Endothelial cell of umbilical vein (primary cell): ENCODE measurements around the gene RGL4. TPM values are rescaled to one million over a fixed set of nuclear protein-coding genes. Genes with fewer than 3 reads are reported as not detected.

Experiments used
- BruUV-seq: library from RNA; stranded (reverse); fragments of 400-500 nt; replicated peaks from 2 replicates; lab custom pipeline; 2021; lab: Mats Ljungman, UMichigan
- CTCF ChIA-PET: fragments of 300-600, 350-600 bp; sonication (Branson Sonifier 250); formaldehyde crosslinking; loops from one replicate; lab custom pipeline; 2021; ENCODE audit warnings: antibody characterized with exemption, inconsistent platforms; lab: Charles Lee
- POLR2A ChIA-PET: fragments of 300-600, 350-600 bp; sonication (Branson Sonifier 250); formaldehyde crosslinking; loops from one replicate; lab custom pipeline; 2021; ENCODE audit warnings: antibody characterized with exemption, inconsistent platforms; lab: Charles Lee
- DNase-seq: peaks from one replicate; pipeline ENCODE4 v3.0.0-alpha.2; 2011; ENCODE audit warnings: low read depth, low spot score
- FAIRE-seq: peaks from 2 replicates; lab custom pipeline; 2011; peaks lifted over from hg19 to GRCh38; lab: Jason Lieb, UNC
- H2AFZ ChIP-seq: 2 replicates; pipeline ENCODE4 v1.6.0; 2012; ENCODE audit warnings: low read depth, low read length, control low read depth, inconsistent platforms
- H3K27ac ChIP-seq: 2 replicates; pipeline ENCODE4 v1.5.1; 2011; ENCODE audit warnings: low read depth, mild to moderate bottlenecking, control low read depth, low read length, moderate library complexity; ENCODE audit not compliant: insufficient read depth
- H3K27me3 ChIP-seq, 2 experiments: 2 replicates each; pipeline versions ENCODE4 v1.6.0 to v1.6.1; 2011; ENCODE audit warnings: low read length in 2 of 2, mixed read lengths in 1 of 2; ENCODE audit not compliant: control insufficient read depth in 2 of 2, insufficient read depth in 2 of 2
- H3K36me3 ChIP-seq, 2 experiments: 2 replicates in 1 of 2; 3 replicates in 1 of 2; pipeline ENCODE4 v1.5.1; 2011; ENCODE audit warnings: low read length in 2 of 2, mild to moderate bottlenecking in 1 of 2, moderate library complexity in 1 of 2; ENCODE audit not compliant: control insufficient read depth in 2 of 2, insufficient read depth in 2 of 2; ENCODE audit errors: extremely low read depth in 1 of 2
- H3K4me1 ChIP-seq: 3 replicates; pipeline ENCODE4 v1.5.1; 2011; ENCODE audit warnings: mild to moderate bottlenecking, low read length; ENCODE audit not compliant: control insufficient read depth, insufficient read depth; ENCODE audit errors: extremely low read depth
- H3K4me2 ChIP-seq: 2 replicates; pipeline ENCODE4 v1.6.1; 2011; ENCODE audit warnings: low read length, control low read depth, mixed read lengths; ENCODE audit not compliant: insufficient read depth
- H3K4me3 ChIP-seq, 3 experiments: fragments of 200-600 bp in 1 of 3; sonication (generic), shearing (Covaris generic) in 1 of 3; replicated peaks in 1 of 3; 2 replicates each; pipeline ENCODE4 v1.5.1; 2011 to 2016; ENCODE audit warnings: control low read depth in 3 of 3, low read length in 3 of 3, mild to moderate bottlenecking in 2 of 3, inconsistent platforms in 1 of 3, low read depth in 1 of 3, moderate library complexity in 1 of 3; ENCODE audit not compliant: insufficient read depth in 1 of 3
- H3K79me2 ChIP-seq: 2 replicates; pipeline ENCODE4 v1.6.0; 2012; ENCODE audit warnings: low read length, inconsistent platforms; ENCODE audit not compliant: control insufficient read depth, insufficient read depth
- H3K9ac ChIP-seq: replicated peaks from 2 replicates; pipeline ENCODE3; 2011; ENCODE audit warnings: low read length, control low read depth; ENCODE audit not compliant: insufficient read depth; ENCODE audit errors: extremely low read depth
- H3K9me1 ChIP-seq: replicated peaks from 3 replicates; pipeline ENCODE4 v1.6.0; 2011; ENCODE audit warnings: mild to moderate bottlenecking, low read length; ENCODE audit not compliant: control insufficient read depth, insufficient read depth; ENCODE audit errors: extremely low read depth
- H3K9me3 ChIP-seq: replicated peaks from 2 replicates; pipeline ENCODE4 v1.5.1; 2012; ENCODE audit warnings: low read length, inconsistent platforms; ENCODE audit not compliant: control insufficient read depth, insufficient read depth
- H4K20me1 ChIP-seq: replicated peaks from 2 replicates; pipeline ENCODE3; 2011; ENCODE audit warnings: mild to moderate bottlenecking, low read length; ENCODE audit not compliant: control insufficient read depth, insufficient read depth; ENCODE audit errors: extremely low read depth
- CTCF ChIP-seq, 2 donors: IDR thresholded peaks; 1 replicate in 1 of 2; 2 replicates in 1 of 2; pipeline ENCODE4 v1.5.1; 2011; ENCODE audit warnings: low read length in 2 of 2, mild to moderate bottlenecking in 2 of 2, moderate library complexity in 2 of 2, control low read depth in 1 of 2, inconsistent platforms in 1 of 2, low read depth in 1 of 2; ENCODE audit not compliant: insufficient read depth in 1 of 2; ENCODE audit errors: extremely low read depth in 1 of 2
- FOS ChIP-seq: IDR thresholded peaks from 2 replicates; pipeline ENCODE4 v1.6.1; 2011; ENCODE audit warnings: mild to moderate bottlenecking, low read length, moderate library complexity, borderline replicate concordance; ENCODE audit not compliant: insufficient read depth
- GATA2 ChIP-seq: IDR thresholded peaks from 2 replicates; pipeline ENCODE4 v1.7.0; 2011; ENCODE audit warnings: low read depth, mild to moderate bottlenecking, moderate library complexity, mixed read lengths, low read length; ENCODE audit not compliant: insufficient read length, insufficient read depth
- JUN ChIP-seq: IDR thresholded peaks from 2 replicates; pipeline ENCODE4 v1.6.1; 2011; ENCODE audit warnings: borderline replicate concordance, low read depth; ENCODE audit not compliant: insufficient read length, insufficient read depth
- MAX ChIP-seq: IDR thresholded peaks from 2 replicates; pipeline ENCODE4 v1.6.1; 2011; ENCODE audit not compliant: insufficient read depth, insufficient read length
- MYC ChIP-seq: IDR thresholded peaks from one replicate; pipeline ENCODE4 v1.6.1; 2011; ENCODE audit warnings: mild to moderate bottlenecking, low read depth, low read length
- POLR2A ChIP-seq: IDR thresholded peaks from 2 replicates; pipeline ENCODE4 v1.6.1; 2012; ENCODE audit warnings: low read depth, mild to moderate bottlenecking, control low read depth, low read length
- POLR2AphosphoS5 ChIP-seq: IDR thresholded peaks from 2 replicates; pipeline ENCODE4 v1.6.1; 2012; ENCODE audit warnings: low read depth, mild to moderate bottlenecking, control low read depth, low read length, moderate library complexity; ENCODE audit not compliant: insufficient read depth
- dilution Hi-C: fragments of 300-500 bp; cut with MboI; formaldehyde crosslinking; loops from one replicate; pipeline ENCODE4 v1.15.0; 2019; ENCODE audit warnings: low sequenced_read_pairs; ENCODE audit not compliant: extremely low pct_ligation_motif_present
- intact Hi-C: fragments of 100-400 bp; cut with micrococcal nuclease; formaldehyde crosslinking; loops from one replicate; pipeline ENCODE4 v1.10.0; 2022
- polyA plus RNA-seq, 4 experiments: library from polyadenylated mRNA; depleted of rRNA in 3 of 4; stranded (reverse) in 3 of 4; unstranded in 1 of 4; fragments of >200 nt; gene quantifications; 2 replicates each; pipeline versions ENCODE4 v1.2.1 to v1.2.3, GENCODE V29; 2011 to 2012; ENCODE audit warnings: missing spikeins in 1 of 4
- total RNA-seq: library from RNA; stranded (reverse); gene quantifications from 2 replicates; pipeline ENCODE4 v1.2.3, GENCODE V29; 2021

RGL4 gene
- total and polyA plus RNA-seq, 2 donors (not counting 3 experiments of a cell fraction or from before 2014, with no cell fraction given), result not detected

GRCh38 chr22:23705358-23705757 lies 14.5 kb downstream of the RGL4 start:
- no peaks in the 10 kb centered on the region for H3K4me1 ChIP-seq
- no peak overlapping the region for H3K4me3 ChIP-seq
- FAIRE-seq (no peak), DNase-seq (no peak)
- no peaks in the 10 kb centered on the region for H4K20me1 ChIP-seq
- no peaks in the 10 kb centered on the region for H3K27me3 ChIP-seq
- H3K9me3 ChIP-seq, result no peaks in the 10 kb centered on the region
- dilution Hi-C loops, result no loop called here
- H3K4me2 ChIP-seq, result no peak overlapping the region
- H3K9me1 ChIP-seq, result no peaks in the 10 kb centered on the region
- no TSS peak for BruUV-seq
- intact Hi-C loops, result no loop called here
- peaks cover 16% of the 10 kb centered on the region for H3K79me2 ChIP-seq
- H3K27ac ChIP-seq, result no peak overlapping the region
- H3K36me3 ChIP-seq, result peaks cover 23 to 29% of the 10 kb centered on the region in 2 experiments
- CTCF ChIA-PET, result no interaction called here
- no peak overlapping the region for H3K9ac ChIP-seq
- POLR2A ChIA-PET, result no interaction called here
- H2AFZ ChIP-seq, result no peak overlapping the region
- no peak for TF ChIP-seq FOS
- no peak for TF ChIP-seq MYC
- no peak for TF ChIP-seq GATA2
- TF ChIP-seq MAX, result no peak
- TF ChIP-seq JUN, result no peak
- TF ChIP-seq POLR2AphosphoS5, result no peak
- no peak for TF ChIP-seq CTCF (IDR thresholded peaks at IDR 0.05; ENCODE audit: extremely low read depth in 1 of 2, insufficient read depth in 1 of 2, low read depth in 1 of 2, low read length in 2 of 2)
- no peak for TF ChIP-seq POLR2A
